Trophoblast cell (in vitro differentiated cells and primary cell): Measurements from ENCODE around the gene CWF19L1.

ENCODE experiments used
- DNase-seq, 2 donors: peaks; one replicate each; pipeline ENCODE4 v3.0.0-alpha.2; 2016
- H2AFZ ChIP-seq: 2 replicates; pipeline ENCODE4 v1.6.1; 2013; ENCODE audit warnings: low read length, moderate library complexity, mild to moderate bottlenecking; ENCODE audit not compliant: insufficient read depth, poor library complexity
- H2AK5ac ChIP-seq: 2 replicates; pipeline ENCODE4 v1.6.1; 2013; ENCODE audit warnings: mild to moderate bottlenecking, low read length
- H2BK120ac ChIP-seq: 2 replicates; pipeline ENCODE4 v1.6.1; 2013; ENCODE audit warnings: low read length, mild to moderate bottlenecking, moderate library complexity; ENCODE audit not compliant: insufficient read depth, poor library complexity
- H2BK12ac ChIP-seq: 2 replicates; pipeline ENCODE4 v1.6.1; 2013; ENCODE audit warnings: mild to moderate bottlenecking, low read length, moderate library complexity
- H2BK5ac ChIP-seq: 2 replicates; pipeline ENCODE4 v1.6.1; 2013; ENCODE audit warnings: low read length, low read depth, moderate library complexity, mild to moderate bottlenecking; ENCODE audit not compliant: poor library complexity
- H3K14ac ChIP-seq: 2 replicates; pipeline ENCODE4 v1.6.1; 2013; ENCODE audit warnings: mild to moderate bottlenecking, low read length
- H3K18ac ChIP-seq: 2 replicates; pipeline ENCODE4 v1.6.1; 2013; ENCODE audit warnings: mild to moderate bottlenecking, low read length
- H3K23ac ChIP-seq: 2 replicates; pipeline ENCODE4 v1.6.1; 2013; ENCODE audit warnings: low read length
- H3K27ac ChIP-seq: 2 replicates; pipeline ENCODE4 v1.5.1; 2013; ENCODE audit warnings: low read depth, mild to moderate bottlenecking, inconsistent platforms, low read length, moderate library complexity
- H3K27me3 ChIP-seq: 2 replicates; pipeline ENCODE4 v1.6.1; 2013; ENCODE audit warnings: inconsistent platforms, mild to moderate bottlenecking, low read length, moderate library complexity; ENCODE audit not compliant: insufficient read depth
- H3K36me3 ChIP-seq, 2 experiments: 1 replicate in 1 of 2; 2 replicates in 1 of 2; pipeline ENCODE4 v1.6.1; 2013; ENCODE audit warnings: low read length in 2 of 2, mild to moderate bottlenecking in 2 of 2, moderate library complexity in 1 of 2; ENCODE audit not compliant: insufficient read depth in 2 of 2, control insufficient read depth in 1 of 2
- H3K4ac ChIP-seq: 2 replicates; pipeline ENCODE4 v1.6.1; 2013; ENCODE audit warnings: low read depth, mild to moderate bottlenecking, low read length, moderate library complexity
- H3K4me1 ChIP-seq, 2 experiments: 1 replicate in 1 of 2; 2 replicates in 1 of 2; pipeline ENCODE4 v1.6.1; 2013; ENCODE audit warnings: low read length in 2 of 2, mild to moderate bottlenecking in 2 of 2, moderate library complexity in 1 of 2; ENCODE audit not compliant: insufficient read depth in 2 of 2, control insufficient read depth in 1 of 2
- H3K4me2 ChIP-seq: 2 replicates; pipeline ENCODE4 v1.6.1; 2013; ENCODE audit warnings: inconsistent platforms, mild to moderate bottlenecking, low read length, moderate library complexity
- H3K4me3 ChIP-seq: 2 replicates; pipeline ENCODE4 v1.5.1; 2013; ENCODE audit warnings: mild to moderate bottlenecking, low read depth, low read length, inconsistent platforms
- H3K79me1 ChIP-seq: one replicate; pipeline ENCODE4 v1.6.1; 2013; ENCODE audit warnings: low read length
- H3K79me2 ChIP-seq: 2 replicates; pipeline ENCODE4 v1.6.1; 2013; ENCODE audit warnings: low read length, mild to moderate bottlenecking; ENCODE audit not compliant: control insufficient read depth, insufficient read depth, poor library complexity
- H3K9ac ChIP-seq: 2 replicates; pipeline ENCODE4 v1.6.1; 2013; ENCODE audit warnings: mild to moderate bottlenecking, low read length
- H3K9me3 ChIP-seq: 2 replicates; pipeline ENCODE4 v1.6.1; 2013; ENCODE audit warnings: low read depth, mild to moderate bottlenecking, control low read depth, inconsistent platforms, low read length; ENCODE audit not compliant: insufficient read depth
- H4K12ac ChIP-seq: 2 replicates; pipeline ENCODE4 v1.6.1; 2013; ENCODE audit warnings: low read depth, mild to moderate bottlenecking, low read length, moderate library complexity
- H4K8ac ChIP-seq: 2 replicates; pipeline ENCODE4 v1.6.1; 2013; ENCODE audit warnings: low read depth, mild to moderate bottlenecking, low read length, moderate library complexity
- H4K91ac ChIP-seq: one replicate; pipeline ENCODE4 v1.6.1; 2013; ENCODE audit warnings: low read depth, mild to moderate bottlenecking, low read length, moderate library complexity
- WGBS: extraction: QIAGEN DNeasy Blood & Tissue Kit; methylation state at CpG from one replicate; pipeline ENCODE4 v1.1.7; 2013; ENCODE audit warnings: missing lambda C conversion rate; ENCODE audit not compliant: insufficient read length, insufficient coverage; ENCODE audit errors: extremely low coverage; 5-methylcytosine and 5-hydroxymethylcytosine counted together

The CWF19L1 gene

DNA sequence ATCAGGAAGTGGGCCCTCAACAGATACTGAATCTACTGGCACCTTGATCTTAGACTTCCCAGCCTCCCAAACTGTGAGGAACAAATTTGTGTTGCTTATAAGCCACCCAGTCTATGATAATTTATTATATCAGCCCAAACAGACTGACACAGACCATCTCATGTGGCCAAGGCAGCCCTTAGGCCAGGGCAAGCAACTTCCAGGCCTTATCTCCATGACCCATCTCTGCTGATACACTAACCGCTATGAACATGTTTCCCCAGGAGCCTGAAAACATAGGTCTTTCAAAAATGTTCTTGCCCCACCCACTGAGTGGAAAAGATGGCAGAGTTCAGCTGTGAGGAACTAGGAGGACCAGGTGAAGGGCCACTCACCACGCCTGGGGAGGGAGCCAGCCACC, 22.2 kb upstream of the CWF19L1 start:
- no peaks in the 10 kb centered on the region for H3K27me3 ChIP-seq
- H3K36me3 ChIP-seq: no peaks in the 10 kb centered on the region
- peaks cover 2% of the 10 kb centered on the region for H3K9me3 ChIP-seq
- no CpG with 5 or more reads among the region's 2 CpGs for WGBS
- no peak overlapping the region for H2AFZ ChIP-seq
- H3K4me1 ChIP-seq: peaks cover 0 to 2% of the 10 kb centered on the region in 2 experiments
- H2BK120ac ChIP-seq: no peak overlapping the region
- H3K79me1 ChIP-seq: peaks cover 5% of the 10 kb centered on the region
- no peak overlapping the region for H3K27ac ChIP-seq
- H2BK12ac ChIP-seq: no peak overlapping the region
- H2BK5ac ChIP-seq: no peak overlapping the region
- H3K79me2 ChIP-seq: peaks cover 6% of the 10 kb centered on the region
- no peak overlapping the region for H4K12ac ChIP-seq
- H3K4me2 ChIP-seq: no peak overlapping the region
- peak in 1 of 2 donors; percentile 19 for DNase-seq
- H3K23ac ChIP-seq: no peak overlapping the region
- no peak overlapping the region for H2AK5ac ChIP-seq
- no peak overlapping the region for H3K4ac ChIP-seq
- no peak overlapping the region for H3K4me3 ChIP-seq
- H3K9ac ChIP-seq: no peak overlapping the region
- no peak overlapping the region for H4K8ac ChIP-seq
- H3K18ac ChIP-seq: no peak overlapping the region
- no peak overlapping the region for H4K91ac ChIP-seq
- no peak overlapping the region for H3K14ac ChIP-seq

DNA sequence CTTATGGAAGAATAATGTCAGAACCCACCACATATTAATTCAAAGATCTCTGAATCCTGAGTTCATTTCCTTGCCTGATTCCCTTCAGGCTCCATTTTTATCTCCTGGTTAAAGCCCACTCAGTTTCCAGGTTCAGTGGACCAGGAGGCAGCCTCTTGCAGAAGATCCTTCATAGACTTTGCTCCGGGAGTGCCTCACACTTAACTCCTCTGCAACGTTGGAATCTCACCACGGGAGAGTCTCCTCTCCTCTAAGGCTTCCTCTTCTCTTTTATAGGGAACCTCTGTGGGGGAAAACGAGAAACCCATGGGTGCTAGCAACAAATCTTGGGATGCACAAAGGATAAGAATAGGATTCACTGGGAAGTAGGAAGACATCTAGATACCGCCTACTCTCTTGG, 20.8 kb upstream of the CWF19L1 start:
- peaks cover 2% of the 10 kb centered on the region in 2 experiments for H3K36me3 ChIP-seq
- peaks cover 5% of the 10 kb centered on the region for H3K79me1 ChIP-seq
- no peaks in the 10 kb centered on the region for H3K27me3 ChIP-seq
- no peak overlapping the region for H2BK120ac ChIP-seq
- H4K91ac ChIP-seq: no peak overlapping the region
- no peak overlapping the region for H3K27ac ChIP-seq
- H2BK12ac ChIP-seq: no peak overlapping the region
- H3K18ac ChIP-seq: no peak overlapping the region
- peaks cover 6% of the 10 kb centered on the region for H3K79me2 ChIP-seq
- no peak overlapping the region for H3K14ac ChIP-seq
- H4K8ac ChIP-seq: no peak overlapping the region
- no peak overlapping the region for H3K4me3 ChIP-seq
- H3K9me3 ChIP-seq: peaks cover 2% of the 10 kb centered on the region
- H3K4ac ChIP-seq: no peak overlapping the region
- no peak overlapping the region for H2BK5ac ChIP-seq
- H3K9ac ChIP-seq: no peak overlapping the region
- H2AK5ac ChIP-seq: no peak overlapping the region
- no CpG with 5 or more reads among the region's 5 CpGs for WGBS
- H4K12ac ChIP-seq: no peak overlapping the region
- H3K4me1 ChIP-seq: peaks cover 0 to 2% of the 10 kb centered on the region in 2 experiments
- H3K23ac ChIP-seq: no peak overlapping the region
- no peak overlapping the region for H3K4me2 ChIP-seq
- no peak for DNase-seq
- H2AFZ ChIP-seq: no peak overlapping the region

GRCh38 chr10:100287756-100288155, 20.3 kb upstream of the CWF19L1 start:
- Histone ChIP-seq H3K14ac (no peak overlapping the region), H3K4me2 (no peak overlapping the region), H4K12ac (no peak overlapping the region), H3K4ac (no peak overlapping the region), H3K27ac (no peak overlapping the region), H3K79me1 (peaks cover 5% of the 10 kb centered on the region), H3K79me2 (peaks cover 6% of the 10 kb centered on the region), H3K23ac (no peak overlapping the region), H3K9me3 (peaks cover 2% of the 10 kb centered on the region), H3K27me3 (no peaks in the 10 kb centered on the region), H4K8ac (no peak overlapping the region), H3K9ac (no peak overlapping the region), H2AFZ (no peak overlapping the region), H3K4me3 (no peak overlapping the region), H2BK120ac (no peak overlapping the region), H4K91ac (no peak overlapping the region), H3K18ac (no peak overlapping the region), H3K4me1 (peaks cover 0 to 2% of the 10 kb centered on the region in 2 experiments), H3K36me3 (peaks cover 2% of the 10 kb centered on the region in 2 experiments), H2BK12ac (no peak overlapping the region), H2AK5ac (no peak overlapping the region), H2BK5ac (no peak overlapping the region)
- WGBS: no CpG with 5 or more reads among the region's 6 CpGs
- no peak for DNase-seq

GRCh38 chr10:100286051-100287033, 18.9 kb upstream of the CWF19L1 start, which contains the start of gene BLOC1S2:
TSS of gene BLOC1S2 (minus strand) at chr10:100286680. CDS start at chr10:100286659, 21 bp downstream.
- H2BK12ac ChIP-seq: no peak within 1 kb of the TSS
- no peaks in the 10 kb centered on the region for H3K27me3 ChIP-seq
- H3K36me3 ChIP-seq: peaks cover 2% of the 10 kb centered on the region in 2 experiments
- H3K9ac ChIP-seq: peak within 1 kb of the TSS; percentile 45
- H3K4ac ChIP-seq: peak within 1 kb of the TSS; percentile 43
- peak within 1 kb of the TSS; percentile 77 for H3K4me2 ChIP-seq
- peaks cover 0 to 2% of the 10 kb centered on the region in 2 experiments for H3K4me1 ChIP-seq
- H2BK5ac ChIP-seq: peak within 1 kb of the TSS; percentile 5
- H3K27ac ChIP-seq: peak within 1 kb of the TSS; percentile 65
- peak within 1 kb of the TSS; percentile 15 for H3K18ac ChIP-seq
- peak within 1 kb of the TSS; percentile 22 for H2BK120ac ChIP-seq
- H2AK5ac ChIP-seq: no peak within 1 kb of the TSS
- peak within 1 kb of the TSS; percentile 23 for H3K14ac ChIP-seq
- peaks cover 2% of the 10 kb centered on the region for H3K9me3 ChIP-seq
- no peak within 1 kb of the TSS for H3K23ac ChIP-seq
- H4K8ac ChIP-seq: peak within 1 kb of the TSS; percentile 77
- H3K4me3 ChIP-seq: peak within 1 kb of the TSS; percentile 88
- H2AFZ ChIP-seq: peak within 1 kb of the TSS; percentile 42
- peak within 1 kb of the TSS; percentile 67 for H4K12ac ChIP-seq
- no CpG with 5 or more reads among the region's 63 CpGs for WGBS
- DNase-seq: peak; percentile 90 to 92
- H4K91ac ChIP-seq: peak within 1 kb of the TSS; percentile 38
- H3K79me1 ChIP-seq: peaks cover 5% of the 10 kb centered on the region
- H3K79me2 ChIP-seq: peaks cover 6% of the 10 kb centered on the region
